GM04504 (cell line): ENCODE data around the gene RASGRP1.

Experiments used
- DNase-seq: peaks from one replicate; pipeline ENCODE4 v3.0.0-alpha.2; 2012; ENCODE audit warnings: low read depth

The RASGRP1 gene

GRCh38 chr15:38458646-38459045 lies 106.0 kb downstream of the RASGRP1 start:
- no peak for DNase-seq

DNA sequence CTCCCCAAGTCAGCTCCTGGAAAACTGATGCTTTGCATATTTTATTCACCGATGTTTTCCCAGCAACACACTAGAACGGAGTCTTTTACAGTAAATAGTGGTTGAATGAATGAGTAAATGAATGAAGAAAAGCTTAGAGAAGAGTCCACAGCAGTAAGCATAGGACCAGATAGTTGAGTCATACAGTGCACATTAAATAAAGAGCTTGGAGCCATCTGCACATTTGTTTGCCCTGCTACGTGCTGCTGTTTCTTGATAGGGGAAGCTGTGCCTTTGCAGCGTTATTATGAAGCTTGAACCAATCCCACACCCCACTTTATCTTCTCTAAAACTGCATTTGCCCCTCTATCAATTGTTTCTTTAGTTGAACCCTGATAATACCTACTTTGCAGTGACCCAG lies 109.5 kb downstream of the RASGRP1 start:
- DNase-seq = no peak

DNA sequence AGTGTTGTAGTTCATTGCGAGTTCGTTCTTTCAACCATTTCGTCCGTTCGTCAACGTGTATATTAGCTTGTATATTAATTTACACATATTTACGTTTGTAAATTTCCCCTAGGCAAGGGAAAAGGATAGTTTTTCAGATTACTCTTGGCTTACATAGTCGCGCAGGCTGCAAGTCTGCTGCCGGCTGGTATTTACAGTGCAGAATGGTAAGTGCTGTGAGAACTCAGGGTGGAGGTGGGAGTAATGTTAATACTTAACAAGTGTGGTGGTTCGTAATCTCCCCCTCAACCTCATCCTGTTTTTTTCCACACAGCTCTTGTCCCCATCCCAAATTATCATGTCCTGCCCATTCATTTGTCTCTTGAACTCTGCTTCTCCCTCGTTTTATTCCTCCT lies 109.9 kb downstream of the RASGRP1 start:
- no peak for DNase-seq

- DNase-seq = peak; percentile 76
These were observed 110.5 kb downstream of the RASGRP1 start, which contains the start of gene FAM98B for GRCh38 chr15:38453971-38454695. Gene FAM98B (plus strand): TSS chr15:38454127. CDS start chr15:38454162, 35 bp downstream.

GRCh38 chr15:38441130-38441519 lies 123.5 kb downstream of the RASGRP1 start:
- DNase-seq = no peak

GRCh38 chr15:38440353-38441129 lies 124.1 kb downstream of the RASGRP1 start:
- DNase-seq = no peak
